Measurements from ENCODE around the gene GRK5. TPM values are rescaled to one million over a fixed set of nuclear protein-coding genes. Genes with fewer than 3 reads are reported as not detected.
A peak's percentile ranks its signal among the peaks of the same experiment; 100 is the strongest.

GRK5 gene
- total RNA-seq, 4 donors from 2014 or later, result 43.5 to 61.7 (median 48.9) TPM

DNA sequence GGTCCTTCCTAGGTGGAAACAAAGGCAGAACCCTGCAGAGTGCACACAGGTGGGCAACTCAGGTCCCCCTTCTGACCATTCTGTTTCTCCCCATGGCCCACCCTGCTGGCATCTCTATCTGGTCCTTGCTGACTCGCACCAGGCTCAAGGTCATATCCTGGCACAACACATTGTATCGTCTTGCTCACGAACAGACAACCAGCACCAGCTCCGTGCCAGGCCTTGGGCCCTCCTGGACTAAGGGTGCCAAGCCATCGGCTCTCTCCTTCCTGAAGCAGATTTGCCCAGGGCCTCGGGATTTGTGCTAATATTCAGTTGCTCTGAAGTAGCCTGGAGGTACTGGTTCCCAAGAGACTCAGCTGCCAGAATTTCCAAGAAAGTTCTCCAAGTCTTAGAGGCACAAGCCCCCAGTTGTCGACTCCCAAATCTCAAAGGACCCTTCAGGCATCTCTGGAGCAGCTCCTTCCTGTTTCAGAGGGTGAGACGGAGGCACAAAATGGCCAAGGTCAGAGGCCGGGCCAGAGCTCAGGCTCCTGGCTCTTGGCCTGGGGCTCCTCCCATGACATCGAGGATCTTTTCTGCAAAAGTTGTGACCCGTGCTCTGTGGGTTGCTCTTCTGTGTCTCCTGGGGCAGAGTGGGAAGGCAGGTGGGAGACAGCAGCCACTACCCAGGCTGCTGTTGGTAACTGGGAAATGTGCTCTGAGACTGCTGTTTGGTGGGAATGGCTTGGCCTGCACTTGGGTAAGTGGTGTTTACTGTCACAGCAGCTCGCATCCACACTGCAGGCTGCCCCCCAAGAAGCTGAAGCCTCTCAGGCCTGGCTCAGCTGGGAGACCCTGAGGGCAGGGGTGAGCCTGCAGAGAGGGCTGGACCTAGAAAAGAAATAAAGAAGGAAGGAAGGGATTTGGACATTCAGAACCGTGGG lies 213.8 kb downstream of the GRK5 start:
- TF ChIP-seq EP300 (IDR thresholded peaks at IDR 0.05) (no peak), POLR2A (IDR thresholded peaks at IDR 0.05) (no peak)
- TF ChIP-seq, protein P1, sequence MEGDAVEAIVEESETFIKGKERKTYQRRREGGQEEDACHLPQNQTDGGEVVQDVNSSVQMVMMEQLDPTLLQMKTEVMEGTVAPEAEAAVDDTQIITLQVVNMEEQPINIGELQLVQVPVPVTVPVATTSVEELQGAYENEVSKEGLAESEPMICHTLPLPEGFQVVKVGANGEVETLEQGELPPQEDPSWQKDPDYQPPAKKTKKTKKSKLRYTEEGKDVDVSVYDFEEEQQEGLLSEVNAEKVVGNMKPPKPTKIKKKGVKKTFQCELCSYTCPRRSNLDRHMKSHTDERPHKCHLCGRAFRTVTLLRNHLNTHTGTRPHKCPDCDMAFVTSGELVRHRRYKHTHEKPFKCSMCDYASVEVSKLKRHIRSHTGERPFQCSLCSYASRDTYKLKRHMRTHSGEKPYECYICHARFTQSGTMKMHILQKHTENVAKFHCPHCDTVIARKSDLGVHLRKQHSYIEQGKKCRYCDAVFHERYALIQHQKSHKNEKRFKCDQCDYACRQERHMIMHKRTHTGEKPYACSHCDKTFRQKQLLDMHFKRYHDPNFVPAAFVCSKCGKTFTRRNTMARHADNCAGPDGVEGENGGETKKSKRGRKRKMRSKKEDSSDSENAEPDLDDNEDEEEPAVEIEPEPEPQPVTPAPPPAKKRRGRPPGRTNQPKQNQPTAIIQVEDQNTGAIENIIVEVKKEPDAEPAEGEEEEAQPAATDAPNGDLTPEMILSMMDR (IDR thresholded peaks at IDR 0.05), result no peak
- no peaks in the 10 kb centered on the region for H3K27me3 ChIP-seq
- no peak overlapping the region for H3K4me3 ChIP-seq
- DNase-seq (ENCODE audit: low spot score in 2 of 2), result no peak
- peaks cover 0 to 34% (median 3%) of the 10 kb centered on the region in 3 donors for H3K36me3 ChIP-seq
- peaks cover 0 to 26% (median 15%) of the 10 kb centered on the region in 4 donors for H3K4me1 ChIP-seq
- 60 to 64% methylated on average over 11 to 12 of the region's 13 CpGs for WGBS, 2 donors
- H3K27ac ChIP-seq, result peak overlapping the region in 2 of 4 donors; percentile 19 to 39
- no peaks in the 10 kb centered on the region for H3K9me3 ChIP-seq

DNA sequence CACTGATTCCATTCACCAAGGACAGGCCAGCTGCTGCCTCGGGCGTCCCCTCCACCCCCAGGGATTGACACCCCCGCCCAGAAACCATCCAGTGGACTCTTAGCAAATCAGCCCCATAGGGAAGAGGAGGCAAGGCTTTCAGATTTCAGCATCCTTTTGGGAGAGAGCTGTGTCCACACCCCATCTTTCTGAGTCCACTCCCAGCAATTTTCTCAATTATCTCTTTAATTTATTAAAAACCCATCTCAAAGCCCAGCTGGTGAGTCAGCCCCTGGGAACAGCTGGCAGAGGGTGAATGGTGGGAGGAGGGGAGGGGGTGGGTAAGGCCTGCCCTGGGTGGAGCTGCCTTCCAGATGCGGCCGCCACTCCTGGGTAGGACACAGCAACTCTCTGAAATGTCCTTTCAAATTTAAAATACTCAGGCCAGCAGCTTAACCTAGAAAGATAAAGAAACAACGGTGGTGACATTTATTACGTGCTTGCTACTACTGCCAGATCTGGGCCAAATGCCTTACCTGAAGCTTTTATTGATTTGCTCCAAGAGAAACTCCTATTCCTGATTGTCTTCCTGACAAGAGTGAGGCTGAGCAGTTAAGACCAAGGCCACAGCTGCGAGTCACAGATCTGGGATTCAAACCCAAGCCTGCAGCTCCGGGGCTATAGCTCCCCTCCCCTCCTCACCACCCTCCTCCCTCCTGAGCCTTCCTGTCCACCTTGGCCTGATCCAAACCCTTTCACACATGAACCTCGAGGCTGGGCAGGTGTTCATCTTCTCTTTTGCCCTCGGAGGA lies 214.7 kb downstream of the GRK5 start:
- H3K27ac ChIP-seq, result peak overlapping the region in 2 of 4 donors; percentile 19 to 39
- H3K27me3 ChIP-seq, result no peaks in the 10 kb centered on the region
- no peak for DNase-seq (ENCODE audit: low spot score in 2 of 2)
- H3K36me3 ChIP-seq, result peaks cover 0 to 43% (median 11%) of the 10 kb centered on the region in 3 donors
- 56 to 59% methylated on average over 11 of the region's 11 CpGs for WGBS, 2 donors
- TF ChIP-seq POLR2A (IDR thresholded peaks at IDR 0.05) (no peak), EP300 (IDR thresholded peaks at IDR 0.05) (no peak)
- TF ChIP-seq, protein P1 (IDR thresholded peaks at IDR 0.05), result no peak
- no peaks in the 10 kb centered on the region for H3K9me3 ChIP-seq
- H3K4me1 ChIP-seq, result peaks cover 0 to 22% (median 15%) of the 10 kb centered on the region in 4 donors
- H3K4me3 ChIP-seq, result no peak overlapping the region

DNA sequence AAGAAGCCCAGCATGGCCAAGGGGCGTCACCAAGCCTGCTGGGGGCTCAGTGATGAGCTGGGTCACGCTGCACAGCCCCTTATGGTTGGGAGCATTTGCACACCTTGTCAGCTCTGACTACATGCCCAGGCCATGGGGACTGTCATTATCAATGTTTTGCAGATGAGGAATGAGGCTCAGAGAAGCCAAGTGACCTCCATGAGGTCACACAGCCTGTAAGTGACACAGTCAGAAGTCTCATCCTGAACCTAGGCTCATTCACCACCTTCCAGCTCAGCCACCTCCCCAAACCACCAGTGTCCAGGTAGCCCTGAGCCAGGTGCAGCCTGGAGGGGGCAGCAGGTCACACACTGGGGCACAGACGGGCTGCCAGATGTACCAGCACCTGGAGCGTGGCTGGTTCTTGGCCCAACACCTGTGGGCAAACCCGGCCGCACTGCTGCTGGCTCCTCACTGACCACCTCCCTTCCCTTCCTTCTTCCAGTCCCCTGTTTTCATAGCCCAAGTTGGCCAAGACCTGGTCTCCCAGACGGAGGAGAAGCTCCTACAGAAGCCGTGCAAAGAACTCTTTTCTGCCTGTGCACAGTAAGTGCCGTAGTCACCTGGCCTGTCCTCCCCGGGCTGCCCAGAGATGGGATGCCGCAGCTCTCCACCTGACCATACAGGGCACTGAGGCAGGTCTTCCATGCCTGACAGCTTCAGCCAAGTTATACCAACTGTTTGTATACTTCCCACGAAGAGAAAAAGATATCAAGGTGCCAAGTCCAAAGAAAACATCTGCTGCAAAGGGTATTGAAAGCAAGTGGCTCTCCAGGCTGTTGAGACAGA lies 215.5 kb downstream of the GRK5 start:
- H3K4me3 ChIP-seq, result no peak overlapping the region
- WGBS, 2 donors, result 91 to 92% methylated on average over 12 of the region's 12 CpGs
- peaks cover 0 to 51% (median 18%) of the 10 kb centered on the region in 3 donors for H3K36me3 ChIP-seq
- peaks cover 0 to 21% (median 15%) of the 10 kb centered on the region in 4 donors for H3K4me1 ChIP-seq
- H3K27me3 ChIP-seq, result no peaks in the 10 kb centered on the region
- TF ChIP-seq, protein P1 (IDR thresholded peaks at IDR 0.05), result no peak
- TF ChIP-seq POLR2A (IDR thresholded peaks at IDR 0.05), result no peak
- TF ChIP-seq EP300 (IDR thresholded peaks at IDR 0.05), result no peak
- H3K9me3 ChIP-seq, result no peaks in the 10 kb centered on the region
- DNase-seq (ENCODE audit: low spot score in 2 of 2), result no peak
- no peak overlapping the region for H3K27ac ChIP-seq

DNA sequence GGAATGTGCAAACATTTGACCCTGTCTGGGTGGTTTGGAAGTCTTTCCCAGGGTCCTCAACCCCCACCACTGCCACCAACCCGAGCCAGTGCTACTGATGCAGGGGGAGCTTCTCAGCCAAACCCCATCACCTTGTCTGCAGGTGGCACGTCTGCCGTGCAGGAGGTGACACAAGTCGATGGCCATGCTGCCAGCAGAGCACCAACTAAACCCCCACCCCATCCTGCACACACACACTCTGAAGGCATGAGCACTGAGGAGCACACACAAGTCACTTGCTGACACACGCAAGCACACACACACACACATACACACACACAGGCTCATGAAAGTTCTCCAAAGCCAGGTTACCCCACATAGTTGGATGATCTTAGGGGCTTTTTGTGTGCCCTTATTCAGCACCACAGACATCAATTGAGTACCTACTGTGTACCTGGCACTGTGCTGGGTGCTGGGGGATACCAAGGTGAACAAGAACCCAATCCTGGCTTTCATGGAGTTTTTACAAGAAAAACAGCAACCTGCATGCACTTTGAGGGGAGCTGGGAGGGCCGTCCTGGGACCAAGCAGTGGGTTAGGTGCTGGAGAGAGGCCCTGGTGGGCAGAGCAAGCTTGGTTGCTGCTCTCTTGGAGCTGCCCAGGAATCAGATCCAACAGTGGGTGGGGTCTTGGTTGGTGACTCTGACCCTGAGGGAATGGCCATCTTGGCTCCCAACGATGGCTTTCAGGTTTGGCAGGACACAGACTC lies 216.3 kb downstream of the GRK5 start:
- Histone ChIP-seq H3K9me3 (no peaks in the 10 kb centered on the region), H3K4me1 (peaks cover 0 to 21% (median 15%) of the 10 kb centered on the region in 4 donors), H3K27me3 (no peaks in the 10 kb centered on the region), H3K4me3 (no peak overlapping the region), H3K36me3 (peaks cover 0 to 59% (median 26%) of the 10 kb centered on the region in 3 donors), H3K27ac (no peak overlapping the region)
- WGBS, 2 donors, result 84 to 86% methylated on average over 6 to 7 of the region's 7 CpGs
- no peak for DNase-seq (ENCODE audit: low spot score in 2 of 2)
- TF ChIP-seq POLR2A (IDR thresholded peaks at IDR 0.05) (no peak), EP300 (IDR thresholded peaks at IDR 0.05) (no peak)
- TF ChIP-seq, protein P1 (IDR thresholded peaks at IDR 0.05), result no peak

Data from tibial nerve (tissue), 4 donors.